HG03025 (cell line): ENCODE measurements around the gene BAIAP3.

Experiments
- ATAC-seq: cut with Tn5 transposase; IDR thresholded peaks from one replicate; pipeline ENCODE4 v1.9.1; 2021; ENCODE audit warnings: mild to moderate bottlenecking, moderate library complexity; ENCODE audit not compliant: unreplicated experiment, low FRiP score

The BAIAP3 gene

DNA sequence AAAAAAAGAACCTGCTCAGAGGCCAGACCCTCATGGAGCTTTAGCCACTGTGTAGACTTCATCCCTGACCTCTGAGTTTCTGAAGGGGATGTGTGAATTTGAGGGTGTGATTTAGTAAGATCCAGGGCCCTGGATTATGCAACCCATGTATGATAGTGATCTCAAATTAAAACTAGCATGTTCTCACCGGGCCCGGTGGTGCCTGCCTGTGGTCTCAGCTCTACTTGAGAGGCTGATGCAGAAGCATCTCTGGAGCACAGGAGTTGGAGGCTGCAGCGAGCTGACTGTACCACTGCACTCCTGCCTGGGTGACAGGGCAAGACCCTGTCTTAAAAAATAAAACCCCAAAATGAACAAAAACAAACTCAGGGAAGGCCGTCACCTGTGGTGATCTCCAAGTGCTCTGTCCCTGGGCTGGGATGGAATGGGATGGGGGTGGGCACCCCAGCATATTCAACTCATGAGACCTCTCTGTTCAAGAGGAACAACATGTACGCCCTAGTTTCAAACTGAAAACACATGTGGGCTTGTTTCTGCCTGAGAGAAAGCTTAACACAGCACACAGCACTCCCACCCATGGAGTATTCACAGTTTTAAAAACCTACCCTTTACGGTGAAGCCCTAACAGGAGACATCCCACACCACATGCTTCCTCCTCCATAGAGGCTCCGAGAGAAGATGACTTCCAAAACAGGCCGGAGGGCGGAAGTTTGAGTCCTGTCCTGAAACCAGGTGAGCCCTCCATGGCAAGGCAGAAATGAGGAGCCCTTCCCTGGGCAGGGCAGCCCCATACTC is 48.4 kb downstream of the BAIAP3 start:
- ATAC-seq, result no peak

DNA sequence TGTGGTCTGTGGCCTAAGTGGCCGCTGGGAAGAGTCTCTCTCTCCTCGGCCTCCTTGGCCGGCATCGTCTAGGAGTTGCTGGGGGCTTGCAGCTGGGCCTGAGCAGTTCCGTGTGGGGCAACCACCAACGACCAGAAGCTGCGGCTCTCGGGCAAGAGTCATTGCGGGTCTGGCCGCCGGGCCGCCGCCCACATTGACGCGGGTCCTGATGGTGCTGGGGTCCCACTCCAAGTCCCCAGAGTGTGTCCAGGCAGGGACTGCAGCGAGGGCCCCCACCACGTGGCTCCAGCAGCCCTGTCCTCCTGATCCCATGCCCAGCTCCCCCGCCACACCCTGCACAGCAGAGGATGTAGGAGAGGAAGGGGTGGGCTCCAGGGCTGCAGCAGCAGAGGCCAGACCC is 50.1 kb downstream of the BAIAP3 start:
- no peak for ATAC-seq

DNA sequence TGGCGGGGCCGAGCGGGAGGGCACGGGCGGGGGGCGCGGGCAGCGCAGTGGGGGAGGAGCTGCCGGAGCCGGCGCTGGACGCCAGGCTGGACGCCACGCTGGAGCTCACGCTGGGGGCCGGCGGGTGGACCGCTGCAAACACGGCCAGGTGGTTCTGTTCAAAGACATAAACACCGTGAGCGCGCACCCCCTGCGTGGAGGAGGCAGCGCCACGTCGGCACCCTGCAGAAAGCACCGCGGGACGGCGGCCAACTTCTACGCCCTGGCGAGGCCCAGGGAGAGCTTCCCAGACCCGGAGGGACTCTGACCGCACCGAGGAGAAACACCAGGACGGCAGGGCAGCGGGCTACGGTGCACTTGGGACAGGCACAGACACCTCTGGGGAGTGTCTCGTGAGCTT is 51.8 kb downstream of the BAIAP3 start:
- ATAC-seq, result no peak

DNA sequence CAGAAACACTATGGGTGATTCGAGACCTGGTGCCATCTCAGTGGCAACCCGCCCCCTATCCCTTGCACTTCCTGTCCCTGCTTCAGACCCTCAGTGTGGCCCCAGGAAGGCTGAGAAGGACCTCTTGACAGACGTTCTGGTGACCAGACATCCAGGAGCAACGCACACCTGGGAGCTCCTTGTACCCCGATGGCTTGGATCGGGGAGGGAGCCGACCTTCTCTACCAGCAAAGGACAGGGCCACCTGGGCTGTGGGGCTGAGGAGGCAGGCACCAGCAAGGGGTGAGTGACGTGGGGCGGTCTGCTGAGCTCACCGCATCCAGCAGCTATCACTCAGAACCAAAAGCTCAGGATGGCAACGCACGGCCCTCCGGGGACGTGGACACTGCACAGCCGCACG is 53.9 kb downstream of the BAIAP3 start:
- ATAC-seq, result no peak

DNA sequence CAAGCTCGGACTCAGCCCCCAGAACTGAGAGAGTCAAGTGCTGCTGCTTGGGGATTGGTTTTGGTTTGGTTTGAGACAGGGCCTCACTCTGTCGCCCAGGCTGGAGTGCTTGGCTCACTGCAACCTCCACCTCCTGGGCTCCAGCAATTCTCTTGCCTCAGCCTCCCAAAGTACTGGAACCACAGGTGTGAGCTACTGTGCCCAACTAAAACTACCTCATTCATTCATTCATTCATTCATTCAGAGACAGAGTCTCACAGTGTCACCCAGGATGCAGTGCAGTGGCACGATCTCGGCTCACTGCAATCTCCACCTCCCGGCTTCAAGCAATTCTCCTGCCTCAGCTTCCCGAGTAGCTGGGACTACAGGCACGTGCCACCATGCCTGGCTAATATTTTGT is 56.3 kb downstream of the BAIAP3 start:
- no peak for ATAC-seq

DNA sequence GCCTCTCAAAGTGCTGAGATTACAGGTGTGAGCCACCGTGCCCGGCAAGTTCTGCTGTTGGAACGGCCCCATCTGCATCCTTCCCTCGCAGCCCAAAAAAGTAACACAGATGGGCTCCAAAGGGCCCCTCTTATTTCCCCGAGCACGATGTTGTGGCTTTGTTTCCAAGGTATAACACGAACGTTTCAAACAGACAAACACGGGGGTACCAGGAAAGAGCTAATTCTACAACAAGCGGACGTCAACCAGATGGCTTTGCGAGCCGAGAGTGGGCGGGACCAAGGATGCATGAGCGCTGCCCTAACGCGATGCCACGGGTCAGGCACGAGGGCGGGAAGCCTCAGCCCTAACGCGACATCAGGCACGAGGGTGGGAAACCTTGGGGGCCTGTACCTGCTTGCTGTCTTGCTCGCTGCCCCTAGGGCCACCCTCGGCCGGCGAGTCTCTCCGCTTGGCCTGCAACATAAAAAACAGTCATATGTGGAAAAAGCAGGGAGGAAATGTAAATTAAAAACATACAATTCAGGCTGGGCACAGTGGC is 56.9 kb downstream of the BAIAP3 start:
- no peak for ATAC-seq

DNA sequence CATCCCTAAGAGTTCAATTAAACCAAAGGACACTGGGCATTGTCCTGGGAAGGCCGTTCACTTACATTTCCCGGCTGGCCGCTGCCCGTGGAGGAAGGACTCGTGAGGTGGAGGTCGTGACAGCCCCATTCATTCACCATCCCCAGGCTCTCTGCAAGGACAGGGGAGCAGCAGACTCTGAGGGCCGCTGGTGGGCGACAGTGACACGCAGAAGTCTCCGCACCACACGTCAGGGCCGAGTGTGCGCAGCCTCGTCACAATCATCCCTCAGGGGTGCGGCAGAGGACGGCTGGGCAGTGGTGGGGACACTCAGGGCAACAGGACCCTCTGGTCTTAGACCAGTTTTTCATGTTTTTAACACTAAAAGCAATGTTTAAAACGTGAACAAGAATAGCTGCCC is 59.4 kb downstream of the BAIAP3 start:
- ATAC-seq, result no peak

DNA sequence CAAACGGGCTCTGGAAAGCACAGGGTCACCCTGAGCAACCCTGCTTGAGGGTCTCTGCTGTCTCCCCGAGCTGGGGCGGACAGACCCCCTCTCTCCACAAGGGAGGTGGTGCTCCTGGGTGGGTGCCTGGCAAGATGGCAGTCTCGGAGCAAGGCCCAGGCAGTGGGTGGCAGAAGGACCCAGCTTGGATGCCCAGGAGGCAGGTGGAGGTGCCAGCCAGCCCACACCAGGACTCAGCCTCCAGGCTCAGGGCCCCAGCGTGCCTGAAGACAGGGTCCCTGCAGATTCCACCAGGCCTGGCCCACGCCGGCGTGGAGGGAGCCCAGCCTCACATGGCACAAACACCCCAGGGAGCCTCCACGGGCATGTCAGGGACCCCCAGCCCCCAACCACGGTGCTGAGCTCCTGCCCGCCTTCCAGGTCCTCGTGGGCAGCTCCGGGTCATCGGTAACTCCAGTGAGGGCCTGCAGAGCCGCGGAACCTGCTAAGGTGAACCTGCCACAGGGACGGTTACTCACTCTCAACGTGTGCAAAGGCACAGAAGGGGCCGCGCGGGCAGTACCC is 60.2 kb downstream of the BAIAP3 start:
- ATAC-seq, result no peak

DNA sequence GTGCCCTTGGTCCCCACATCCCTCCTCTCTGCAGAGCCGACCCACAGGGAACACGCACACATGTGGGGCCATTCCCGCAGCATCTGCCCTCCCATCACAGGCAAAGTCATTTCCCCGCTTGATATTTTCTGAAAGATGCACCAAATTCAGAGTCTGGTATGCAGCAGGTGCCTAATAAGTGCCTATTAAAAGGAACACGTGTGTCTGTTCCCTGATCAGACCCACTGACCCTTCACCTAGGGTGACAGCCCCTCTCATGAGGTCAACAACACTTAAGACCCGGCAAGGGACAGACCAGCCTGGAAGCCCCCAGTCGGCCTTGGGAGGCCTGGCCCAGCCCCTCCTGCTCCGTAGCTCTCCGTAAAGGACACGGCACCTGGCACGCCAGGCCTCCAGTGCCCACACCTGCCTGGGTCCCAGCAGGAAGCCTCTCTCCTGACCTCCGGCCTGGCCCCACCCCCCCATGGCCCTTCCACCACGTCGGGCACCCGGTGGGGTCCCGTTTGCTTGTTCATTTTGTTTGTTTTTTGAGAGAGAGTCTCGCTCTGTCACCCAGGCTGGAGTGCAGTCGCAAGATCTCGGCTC is 61.0 kb downstream of the BAIAP3 start:
- ATAC-seq, result no peak

DNA sequence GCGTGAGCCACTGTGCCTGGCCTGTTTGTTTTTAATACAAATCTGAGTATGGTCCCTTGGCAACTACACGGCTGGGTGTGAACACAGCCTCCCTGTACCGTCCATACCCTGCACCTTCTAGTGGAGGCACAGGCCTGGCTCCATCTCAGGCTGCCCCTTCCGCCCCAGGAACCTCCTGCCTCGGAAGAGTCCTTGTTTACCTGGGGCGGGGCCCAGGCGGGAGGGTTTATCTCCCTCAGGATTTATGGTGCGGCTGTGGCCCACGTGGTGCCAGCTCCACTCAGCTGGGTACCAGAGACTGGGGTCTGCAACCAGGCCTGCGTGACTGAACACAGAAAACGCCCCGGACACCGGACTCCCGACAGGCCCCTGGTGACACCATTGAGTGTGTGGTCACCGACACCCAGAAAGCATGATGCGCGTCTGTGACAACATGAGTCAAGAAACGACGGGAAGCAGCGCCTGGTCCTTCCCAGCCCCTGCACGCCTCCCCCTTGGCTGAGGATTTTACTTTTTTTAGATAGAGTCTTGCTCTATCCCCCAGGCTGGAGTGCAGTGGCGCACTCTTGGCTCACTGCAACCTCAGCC is 62.1 kb downstream of the BAIAP3 start:
- ATAC-seq, result no peak

DNA sequence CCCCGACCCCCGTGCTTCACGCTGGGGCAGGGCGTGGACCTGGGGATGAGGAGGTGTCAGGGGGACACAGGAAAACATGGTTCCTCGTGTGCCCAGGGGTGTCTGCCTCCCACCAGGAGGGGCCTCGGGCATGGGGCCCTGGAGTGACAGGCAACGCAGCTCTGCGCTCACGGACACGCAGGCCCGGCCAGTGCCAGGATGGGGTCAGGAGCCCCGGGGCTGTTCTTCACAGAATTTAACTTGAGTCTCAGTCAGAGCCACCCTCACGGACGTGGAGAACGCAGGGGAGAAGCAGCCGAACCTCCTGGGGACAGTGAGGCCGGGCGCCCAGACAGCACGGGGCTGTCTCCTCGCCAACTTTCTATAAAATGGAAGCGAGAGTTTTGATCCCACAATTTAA is 64.3 kb downstream of the BAIAP3 start:
- no peak for ATAC-seq

DNA sequence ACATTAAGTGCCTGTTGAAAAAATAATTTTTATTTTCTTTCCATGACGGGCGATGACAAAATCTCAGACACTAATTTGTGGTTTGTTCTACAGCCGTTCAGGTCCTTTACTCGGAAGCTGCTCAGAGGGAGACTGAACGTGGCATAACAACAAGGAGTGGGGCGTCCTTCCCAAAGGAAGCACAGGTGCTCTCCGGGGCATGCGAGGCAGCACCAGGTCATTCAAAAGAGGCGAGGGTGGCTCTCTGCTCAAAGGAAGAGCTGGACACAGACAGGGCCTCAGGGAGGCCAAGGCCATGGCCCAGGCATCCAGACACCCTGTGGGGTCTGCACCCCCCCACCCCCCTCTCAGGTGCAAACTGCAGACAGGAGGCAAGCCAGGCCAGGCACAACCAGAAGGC is 64.9 kb downstream of the BAIAP3 start:
- ATAC-seq, result no peak
